ENCODE data around the gene AKAP9.

The AKAP9 gene

DNA sequence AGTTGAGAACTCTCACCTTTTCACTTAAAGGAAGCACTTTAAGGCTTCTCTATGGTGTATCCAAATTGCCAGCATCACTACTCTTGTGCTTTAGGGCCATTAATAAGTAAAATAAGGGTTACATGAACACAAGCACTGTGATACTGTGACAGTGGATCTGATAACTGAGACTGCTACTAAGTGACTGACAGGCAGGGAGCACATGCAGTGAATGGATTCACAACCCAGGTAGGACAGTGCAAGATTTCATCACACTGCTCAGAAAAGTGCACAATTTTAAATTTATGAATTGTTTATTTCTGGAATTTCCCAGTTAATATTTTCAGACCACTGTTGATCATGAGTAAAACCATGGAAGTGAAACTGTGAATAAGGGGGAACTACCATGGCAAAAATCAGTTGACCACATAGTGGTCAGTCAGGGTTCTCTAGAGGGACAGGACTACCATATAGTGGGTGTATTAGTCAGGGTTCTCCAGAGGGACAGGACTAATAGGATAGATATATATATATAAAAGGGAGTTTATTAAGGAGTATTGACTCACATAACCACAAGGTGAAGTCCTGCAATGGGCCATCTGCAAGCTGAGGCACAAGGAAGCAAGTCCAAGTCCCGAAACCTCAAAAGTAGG is 214.6 kb downstream of the AKAP9 start:
- H3K27me3 ChIP-seq (replicated peaks; ENCODE audit: control insufficient read depth, insufficient read depth, low read length, poor library complexity, severe bottlenecking) = no peaks in the 10 kb centered on the region
- H3K36me3 ChIP-seq (ENCODE audit: control insufficient read depth, insufficient read depth, low read length) = no peaks in the 10 kb centered on the region
- no peak for DNase-seq
- no peak overlapping the region for H3K4me3 ChIP-seq (ENCODE audit: insufficient read depth, low read depth, low read length, poor library complexity, severe bottlenecking)
- H3K4me1 ChIP-seq (ENCODE audit: control insufficient read depth, insufficient read depth, low read length, poor library complexity, severe bottlenecking) = no peaks in the 10 kb centered on the region
- no peak overlapping the region for H3K27ac ChIP-seq (ENCODE audit: insufficient read depth, low read length, poor library complexity, severe bottlenecking)
- H3K9me3 ChIP-seq (ENCODE audit: control insufficient read depth, low read length) = no peaks in the 10 kb centered on the region

DNA sequence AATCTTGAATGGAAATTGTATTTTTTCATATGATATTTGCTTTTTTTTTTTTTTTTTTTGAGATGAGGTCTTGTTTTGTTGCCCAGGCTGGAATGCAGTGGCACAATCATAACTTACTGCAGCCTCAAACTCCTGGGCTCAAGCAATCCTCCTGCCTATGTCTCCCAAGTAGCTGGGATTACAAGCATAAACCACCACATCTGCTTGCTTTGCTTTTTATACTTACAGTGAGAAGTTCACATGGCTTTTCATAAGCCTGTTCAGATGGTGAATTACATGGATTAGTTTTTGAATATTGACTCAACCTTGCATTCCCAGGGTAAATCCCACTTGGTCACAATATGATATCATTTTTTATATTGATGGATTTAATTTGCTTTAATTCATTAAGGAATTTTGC is 216.3 kb downstream of the AKAP9 start:
- no peak overlapping the region for H3K27ac ChIP-seq (ENCODE audit: insufficient read depth, low read length, poor library complexity, severe bottlenecking)
- no peaks in the 10 kb centered on the region for H3K9me3 ChIP-seq (ENCODE audit: control insufficient read depth, low read length)
- no peaks in the 10 kb centered on the region for H3K4me1 ChIP-seq (ENCODE audit: control insufficient read depth, insufficient read depth, low read length, poor library complexity, severe bottlenecking)
- no peaks in the 10 kb centered on the region for H3K27me3 ChIP-seq (replicated peaks; ENCODE audit: control insufficient read depth, insufficient read depth, low read length, poor library complexity, severe bottlenecking)
- no peak overlapping the region for H3K4me3 ChIP-seq (ENCODE audit: insufficient read depth, low read depth, low read length, poor library complexity, severe bottlenecking)
- no peak for DNase-seq
- no peaks in the 10 kb centered on the region for H3K36me3 ChIP-seq (ENCODE audit: control insufficient read depth, insufficient read depth, low read length)

DNA sequence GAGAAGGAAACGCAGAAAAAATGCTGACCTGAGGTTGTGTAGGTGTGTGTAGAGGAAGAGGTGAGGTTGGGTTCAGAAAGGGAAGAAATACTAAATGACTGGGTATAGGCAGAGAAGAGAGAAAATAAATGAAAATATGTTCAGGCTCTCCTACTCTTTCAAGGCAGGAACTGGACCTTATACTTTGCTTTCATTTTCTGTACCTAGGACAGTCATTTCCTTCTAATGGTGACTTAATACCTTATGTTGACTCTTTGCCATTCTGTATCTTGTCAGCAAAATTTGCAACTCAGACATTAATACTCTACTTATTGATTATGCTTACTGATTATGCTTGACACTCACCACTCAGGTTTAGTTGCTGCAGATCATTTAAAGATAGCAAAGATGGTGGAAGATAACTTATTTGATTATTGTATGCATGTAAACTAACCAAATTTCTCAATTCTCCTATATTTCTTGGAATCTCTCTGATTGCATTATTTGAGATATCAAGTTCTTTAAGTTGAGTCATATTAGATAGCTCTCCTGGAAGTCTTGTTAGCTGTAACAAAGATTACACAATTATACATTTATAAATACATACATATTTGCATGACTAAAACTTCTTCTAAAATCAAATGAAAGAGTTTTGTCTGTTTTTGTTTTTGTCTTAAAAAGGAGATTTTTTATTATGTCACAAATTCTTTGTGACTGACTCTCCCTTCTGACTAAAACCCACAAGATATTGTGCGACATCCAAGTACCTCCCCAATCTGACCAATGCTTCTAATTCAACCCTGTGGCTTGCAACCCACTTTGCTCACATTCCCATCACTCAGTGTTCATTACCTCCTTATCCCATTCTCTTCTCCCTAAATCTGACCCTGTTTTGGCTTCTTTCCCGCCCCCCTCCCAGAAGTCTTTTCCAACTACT is 218.3 kb downstream of the AKAP9 start:
- Histone ChIP-seq H3K4me1 (ENCODE audit: control insufficient read depth, insufficient read depth, low read length, poor library complexity, severe bottlenecking) (no peaks in the 10 kb centered on the region), H3K9me3 (ENCODE audit: control insufficient read depth, low read length) (no peaks in the 10 kb centered on the region), H3K27ac (ENCODE audit: insufficient read depth, low read length, poor library complexity, severe bottlenecking) (no peak overlapping the region), H3K27me3 (replicated peaks; ENCODE audit: control insufficient read depth, insufficient read depth, low read length, poor library complexity, severe bottlenecking) (no peaks in the 10 kb centered on the region), H3K36me3 (ENCODE audit: control insufficient read depth, insufficient read depth, low read length) (no peaks in the 10 kb centered on the region), H3K4me3 (ENCODE audit: insufficient read depth, low read depth, low read length, poor library complexity, severe bottlenecking) (no peak overlapping the region)
- no peak for DNase-seq

Data from effector memory CD4-positive, alpha-beta T cell (primary cell).